HG03196 (cell line): Measurements from ENCODE around the gene MASTL.
"Not testable (repeated sequence)": the region's sequence is repeated elsewhere in the genome, so short reads cannot be mapped to it uniquely, and the experiment has no call there.

Experiments used
- ATAC-seq: cut with Tn5 transposase; IDR thresholded peaks from one replicate; pipeline ENCODE4 v1.9.1; 2021; ENCODE audit not compliant: unreplicated experiment

The MASTL gene

DNA sequence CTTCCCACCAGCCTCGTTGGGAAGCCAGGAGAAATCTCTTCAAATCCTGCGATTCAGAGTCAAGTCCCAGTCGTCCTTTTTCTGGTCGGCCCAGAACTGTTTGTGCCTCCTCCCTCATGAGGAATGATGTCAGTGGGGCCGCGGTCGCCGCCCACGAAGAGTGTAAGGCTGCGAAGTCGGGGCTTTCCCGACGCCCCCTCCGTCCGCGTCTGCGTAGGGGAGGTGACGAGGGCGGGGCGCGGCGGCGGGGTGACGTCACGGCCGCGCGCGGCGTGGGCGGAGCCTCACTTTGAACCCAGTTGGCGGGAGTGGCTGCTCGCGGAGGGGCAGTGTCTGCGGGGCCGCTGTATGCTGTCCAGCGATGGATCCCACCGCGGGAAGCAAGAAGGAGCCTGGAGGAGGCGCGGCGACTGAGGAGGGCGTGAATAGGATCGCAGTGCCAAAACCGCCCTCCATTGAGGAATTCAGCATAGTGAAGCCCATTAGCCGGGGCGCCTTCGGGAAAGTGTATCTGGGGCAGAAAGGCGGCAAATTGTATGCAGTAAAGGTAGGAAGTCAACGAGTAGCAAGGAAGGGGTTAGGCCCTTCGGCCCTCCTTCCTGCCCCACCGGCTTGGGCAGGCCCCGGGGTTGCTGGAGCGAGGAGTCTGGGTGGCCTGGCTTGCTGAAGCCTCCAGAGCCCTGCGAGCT is at the start of gene MASTL:
Gene MASTL (plus strand): TSS at position 287 of the 689 bp plus-strand sequence. CDS start 75 bp downstream, at position 362.
- ATAC-seq, result peak; percentile 82

GRCh38 chr10:27108165-27108564 is 47.0 kb upstream of the MASTL start:
- ATAC-seq, result no peak

DNA sequence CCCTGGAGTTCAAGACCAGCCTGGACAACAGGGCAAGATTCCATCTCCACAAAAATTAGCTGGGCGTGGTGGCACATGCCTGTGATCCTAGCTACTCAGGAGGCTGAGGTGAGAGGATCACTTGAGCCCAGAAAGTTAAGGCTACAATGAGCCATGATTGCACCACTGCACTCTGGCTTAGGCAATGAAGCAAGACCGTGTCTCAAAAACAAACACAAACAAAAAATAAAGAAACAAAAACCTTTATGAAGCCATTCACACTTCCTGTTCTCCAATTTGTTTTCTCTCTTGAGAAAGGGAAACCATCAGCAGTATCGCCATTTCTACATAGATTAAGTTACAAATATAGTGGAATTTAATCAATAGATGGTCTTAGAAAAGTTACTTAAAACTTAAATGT is 20.8 kb upstream of the MASTL start:
- no peak for ATAC-seq

GRCh38 chr10:27138277-27138676 is 16.9 kb upstream of the MASTL start:
- ATAC-seq, result no peak

GRCh38 chr10:27143686-27144085 is 11.5 kb upstream of the MASTL start:
- no peak for ATAC-seq

DNA sequence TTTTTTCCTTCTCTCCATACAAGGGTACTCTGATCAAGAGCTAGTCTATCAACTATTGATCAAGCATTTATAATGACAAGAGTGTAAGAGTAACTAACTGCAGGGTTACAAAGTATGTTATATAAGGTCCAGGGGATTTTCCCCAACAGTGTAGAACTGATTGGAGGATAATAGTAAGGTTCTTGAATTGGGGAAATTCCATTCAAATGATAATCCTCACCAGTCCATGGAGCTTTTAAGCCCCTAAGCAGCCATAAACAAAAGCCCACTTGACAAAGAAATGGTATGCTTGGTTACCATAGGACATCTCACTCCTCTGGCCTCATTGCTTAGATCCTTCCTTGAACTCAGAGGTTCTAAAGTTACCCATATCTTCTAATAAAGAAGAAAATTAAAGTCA is 9.2 kb upstream of the MASTL start:
- no peak for ATAC-seq

DNA sequence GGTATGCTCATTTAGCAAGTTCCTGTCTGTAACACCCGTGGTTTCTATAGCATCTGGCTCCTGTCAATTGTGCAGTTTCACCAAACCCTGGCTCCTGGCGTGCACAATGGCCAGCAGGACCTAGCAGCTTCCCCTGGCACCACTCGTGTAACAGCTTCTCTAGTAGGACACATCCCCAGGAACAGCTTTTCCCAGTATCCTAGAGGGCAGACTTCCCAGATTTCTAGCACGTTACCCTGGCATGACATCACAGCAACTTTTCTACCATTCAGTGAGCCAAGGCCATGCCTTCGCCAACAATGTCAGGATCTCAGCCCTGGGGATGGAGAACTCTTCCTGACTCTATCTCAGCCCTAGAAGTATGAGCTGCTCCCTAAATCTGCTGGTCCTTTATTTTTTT is 7.5 kb upstream of the MASTL start:
- no peak for ATAC-seq

DNA sequence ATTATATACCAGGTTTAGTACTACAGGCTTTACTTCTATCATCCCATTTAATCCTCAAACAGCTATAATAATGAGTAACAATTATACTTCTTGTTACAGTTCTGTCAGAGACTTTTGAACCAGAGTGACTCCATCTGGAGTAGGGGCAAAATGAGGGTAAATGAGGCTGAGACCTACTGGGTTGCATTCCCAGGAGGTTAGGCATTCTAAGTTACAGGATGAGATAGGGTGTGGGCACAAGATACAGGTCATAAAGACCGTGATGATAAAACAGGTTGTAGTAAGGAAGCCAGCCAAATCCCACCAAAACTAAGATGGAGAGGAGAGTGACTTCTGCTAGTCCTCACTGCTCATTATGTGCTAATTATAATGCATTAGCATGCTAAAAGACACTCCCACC is 4.9 kb upstream of the MASTL start:
- ATAC-seq, result no peak

GRCh38 chr10:27152687-27153086 is 2.5 kb upstream of the MASTL start:
- ATAC-seq, result no peak

- no peak for ATAC-seq
Measured at GRCh38 chr10:27153329-27153728, 1.8 kb upstream of the MASTL start.

DNA sequence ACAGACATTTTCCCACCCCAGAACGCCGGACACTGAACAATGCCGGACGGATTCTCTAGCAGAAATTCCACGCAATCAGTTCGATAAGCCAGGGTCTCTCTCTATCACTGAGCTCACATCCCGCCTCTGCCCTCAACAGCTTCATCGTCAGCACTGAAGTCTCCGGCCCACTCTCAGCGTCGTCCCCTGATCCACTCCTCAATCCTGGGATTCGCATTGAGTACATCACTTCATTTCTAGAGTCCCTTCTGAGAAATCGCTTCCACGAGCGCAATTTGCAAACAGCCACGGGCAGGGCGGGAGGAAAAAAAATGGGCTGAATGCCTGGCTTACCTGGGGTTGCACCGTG is 1.3 kb upstream of the MASTL start:
- no peak for ATAC-seq

- not testable (repeated sequence) for ATAC-seq
Measured at GRCh38 chr10:27156566-27156965, 1.4 kb downstream of the MASTL start.

- no peak for ATAC-seq
Measured at GRCh38 chr10:27157150-27157549, 2.0 kb downstream of the MASTL start.

DNA sequence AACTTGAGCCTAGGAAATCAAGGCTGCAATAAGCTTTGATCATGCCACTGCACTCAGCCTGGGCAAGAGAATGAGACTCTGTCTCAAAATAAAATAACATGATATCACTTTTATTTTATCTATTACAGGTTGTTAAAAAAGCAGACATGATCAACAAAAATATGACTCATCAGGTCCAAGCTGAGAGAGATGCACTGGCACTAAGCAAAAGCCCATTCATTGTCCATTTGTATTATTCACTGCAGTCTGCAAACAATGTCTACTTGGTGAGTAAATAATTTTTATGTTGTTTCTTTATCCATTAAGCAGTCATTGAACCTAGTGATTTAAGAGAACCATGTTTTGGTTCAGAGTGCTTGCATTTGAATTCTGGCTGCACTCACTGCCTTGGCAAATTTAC is 3.3 kb downstream of the MASTL start:
- ATAC-seq, result no peak

- no peak for ATAC-seq
Measured at GRCh38 chr10:27169849-27170248, 14.7 kb downstream of the MASTL start.

GRCh38 chr10:27188259-27188658 is 33.1 kb downstream of the MASTL start:
- no peak for ATAC-seq

DNA sequence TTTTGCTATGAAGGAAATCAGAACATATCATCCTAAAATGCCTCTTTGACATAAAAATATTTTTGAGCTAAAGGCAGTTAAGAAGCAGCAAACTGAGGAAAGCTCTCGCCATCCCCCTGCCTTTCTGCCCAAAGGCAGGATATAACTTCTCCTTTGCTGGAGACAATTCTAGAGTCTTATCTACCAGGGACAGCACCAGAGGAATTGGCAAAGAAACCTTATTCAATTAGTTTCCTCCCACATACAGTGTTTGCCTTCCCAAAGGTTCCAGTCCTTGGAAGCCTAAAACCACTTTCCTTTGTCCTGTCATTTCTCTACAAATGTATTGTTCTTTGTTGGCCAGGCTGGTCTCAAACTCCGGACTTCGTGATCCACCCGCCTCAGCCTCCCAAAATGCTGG is 33.7 kb downstream of the MASTL start:
- ATAC-seq, result no peak

- no peak for ATAC-seq
Measured at GRCh38 chr10:27190508-27190907, 35.4 kb downstream of the MASTL start.

- ATAC-seq, result no peak
Measured at GRCh38 chr10:27192284-27192683, 37.1 kb downstream of the MASTL start.

GRCh38 chr10:27197980-27198620 is 42.9 kb downstream of the MASTL start:
- ATAC-seq, result no peak

GRCh38 chr10:27203806-27204205 is 48.7 kb downstream of the MASTL start:
- ATAC-seq, result no peak

- ATAC-seq, result no peak
Measured at GRCh38 chr10:27207350-27207749, 52.2 kb downstream of the MASTL start.

DNA sequence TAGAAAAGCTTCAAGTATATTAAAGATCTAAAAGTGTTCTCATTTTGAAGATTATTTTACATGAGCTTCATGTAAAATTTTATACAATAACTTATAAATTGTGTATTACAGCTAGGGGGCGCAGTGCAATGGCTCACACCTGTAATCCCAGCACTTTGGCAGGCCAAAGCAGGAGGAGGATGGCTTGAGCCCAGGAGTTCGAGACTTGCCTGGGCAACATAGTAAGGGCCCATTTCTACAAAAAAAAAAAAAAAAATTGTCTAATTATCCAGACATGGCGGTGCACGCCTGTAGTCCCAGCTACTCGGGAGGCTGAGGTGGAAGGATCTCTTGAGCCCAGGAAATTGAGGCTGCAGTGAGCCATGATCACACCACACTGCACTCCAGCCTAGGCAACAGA is 68.8 kb downstream of the MASTL start:
- no peak for ATAC-seq
